ENCODE results near the gene PRR12.
A peak's percentile ranks its signal among the peaks of the same experiment; 100 is the strongest.
"Not testable (repeated sequence)": the region's sequence is repeated elsewhere in the genome, so short reads cannot be mapped to it uniquely, and the experiment has no call there.

Gene PRR12

GRCh38 chr19:49624967-49625910, 34.3 kb downstream of the PRR12 start:
- no peak for DNase-seq

- DNase-seq, result no peak
Measured at GRCh38 chr19:49626226-49626625, 35.2 kb downstream of the PRR12 start.

- no peak for DNase-seq
Measured at GRCh38 chr19:49629659-49630058, 38.7 kb downstream of the PRR12 start.

- DNase-seq, result no peak
Measured at GRCh38 chr19:49631014-49631588, 40.1 kb downstream of the PRR12 start.

- no peak for DNase-seq
Measured at GRCh38 chr19:49631610-49632192, 40.7 kb downstream of the PRR12 start.

- DNase-seq, result no peak
Measured at GRCh38 chr19:49632576-49632975, 41.6 kb downstream of the PRR12 start.

- DNase-seq, result not testable (repeated sequence)
Measured at GRCh38 chr19:49633273-49633672, 42.3 kb downstream of the PRR12 start.

- no peak for DNase-seq
Measured at GRCh38 chr19:49635530-49636232, 44.7 kb downstream of the PRR12 start.

- no peak for DNase-seq
Measured at GRCh38 chr19:49636233-49636932, 45.4 kb downstream of the PRR12 start.

- DNase-seq, result peak; percentile 22
Measured at GRCh38 chr19:49637821-49638738, 47.1 kb downstream of the PRR12 start.

GRCh38 chr19:49639401-49640112, 48.6 kb downstream of the PRR12 start:
- no peak for DNase-seq

GRCh38 chr19:49640113-49640898, 49.3 kb downstream of the PRR12 start, which contains the start of gene RRAS:
Gene RRAS, minus strand, starts transcription at chr19:49640143. Its CDS starts 45 bp downstream, at chr19:49640098.
- DNase-seq, result peak; percentile 100

- peak; percentile 100 for DNase-seq
Measured at GRCh38 chr19:49641688-49642491, 50.9 kb downstream of the PRR12 start, which contains the start of gene SCAF1. Gene SCAF1, plus strand, starts transcription at chr19:49642209. Its CDS starts 2,818 bp downstream, at chr19:49645027.

- DNase-seq, result no peak
Measured at GRCh38 chr19:49642492-49643035, 51.6 kb downstream of the PRR12 start.

GRCh38 chr19:49643466-49643865, 52.5 kb downstream of the PRR12 start:
- DNase-seq, result no peak

GRCh38 chr19:49645592-49645991, 54.6 kb downstream of the PRR12 start:
- DNase-seq, result no peak

- no peak for DNase-seq
Measured at GRCh38 chr19:49645995-49646394, 55.0 kb downstream of the PRR12 start.

GRCh38 chr19:49646586-49646985, 55.6 kb downstream of the PRR12 start:
- DNase-seq, result no peak
